ENCODE results near the gene YJEFN3.

YJEFN3 gene

GRCh38 chr19:19495614-19496603 is 32.8 kb upstream of the YJEFN3 start:
- in situ Hi-C loops (cut with MboI; ENCODE audit: low sequenced_read_pairs) = loop anchor here (10.0 kb wide), 1 partner anchor 131 kb away; no protein-coding TSS in a partner anchor

GRCh38 chr19:19498255-19498991 is 30.3 kb upstream of the YJEFN3 start:
- in situ Hi-C loops (cut with MboI; ENCODE audit: low sequenced_read_pairs) = loop anchor here (10.0 kb wide), 1 partner anchor 134 kb away; no protein-coding TSS in a partner anchor

- in situ Hi-C loops (cut with MboI; ENCODE audit: low sequenced_read_pairs) = loop anchor here (10.0 kb wide), 1 partner anchor 135 kb away; no protein-coding TSS in a partner anchor
Measured at GRCh38 chr19:19499272-19499995, 29.3 kb upstream of the YJEFN3 start.

DNA sequence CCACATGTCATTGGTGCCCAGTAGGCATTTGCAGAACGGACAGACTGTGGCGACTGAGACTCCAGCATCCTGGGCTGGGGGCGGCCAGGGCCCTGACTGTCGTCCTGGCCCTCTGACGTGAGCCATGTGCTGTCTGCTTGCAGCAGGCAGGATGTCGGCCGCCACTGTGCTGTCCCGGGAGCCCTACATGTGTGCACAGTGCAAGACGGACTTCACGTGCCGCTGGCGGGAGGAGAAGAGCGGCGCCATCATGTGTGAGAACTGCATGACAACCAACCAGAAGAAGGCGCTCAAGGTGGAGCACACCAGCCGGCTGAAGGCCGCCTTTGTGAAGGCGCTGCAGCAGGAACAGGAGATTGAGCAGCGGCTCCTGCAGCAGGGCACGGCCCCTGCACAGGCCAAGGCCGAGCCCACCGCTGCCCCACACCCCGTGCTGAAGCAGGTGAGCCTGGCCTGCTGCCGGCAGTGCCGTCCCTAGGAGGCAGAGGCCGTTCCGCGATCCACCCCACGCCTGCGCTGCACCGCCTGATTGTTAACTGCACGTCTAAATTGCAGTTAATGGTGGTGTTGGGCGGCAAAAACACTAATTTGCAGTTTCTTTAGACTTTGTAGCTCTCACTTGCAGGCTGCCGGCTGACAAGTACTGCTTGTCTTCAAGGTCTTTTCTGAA is 27.6 kb upstream of the YJEFN3 start:
- in situ Hi-C loops (cut with MboI; ENCODE audit: low sequenced_read_pairs) = no loop called here

DNA sequence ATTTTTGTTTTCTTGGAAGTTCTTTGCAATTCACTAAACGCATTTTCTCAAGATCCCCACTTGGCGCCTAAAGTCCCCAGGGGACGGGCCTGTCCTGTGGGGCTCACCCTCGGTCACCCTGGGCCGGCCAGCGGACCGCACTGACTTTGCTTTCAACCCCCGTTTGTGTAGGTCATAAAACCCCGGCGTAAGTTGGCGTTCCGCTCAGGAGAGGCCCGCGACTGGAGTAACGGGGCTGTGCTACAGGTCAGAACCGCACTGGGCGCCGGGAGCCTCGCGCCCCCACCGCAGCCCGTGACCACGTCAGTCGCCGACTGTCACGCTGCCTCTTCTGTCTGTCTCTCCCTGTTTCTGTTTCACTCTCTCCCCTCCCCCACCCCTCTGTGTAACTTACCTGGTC is 26.9 kb upstream of the YJEFN3 start:
- in situ Hi-C loops (cut with MboI; ENCODE audit: low sequenced_read_pairs) = no loop called here

GRCh38 chr19:19502281-19502680 is 26.4 kb upstream of the YJEFN3 start:
- in situ Hi-C loops (cut with MboI; ENCODE audit: low sequenced_read_pairs) = no loop called here

GRCh38 chr19:19502808-19503602 is 25.7 kb upstream of the YJEFN3 start:
- in situ Hi-C loops (cut with MboI; ENCODE audit: low sequenced_read_pairs) = no loop called here

DNA sequence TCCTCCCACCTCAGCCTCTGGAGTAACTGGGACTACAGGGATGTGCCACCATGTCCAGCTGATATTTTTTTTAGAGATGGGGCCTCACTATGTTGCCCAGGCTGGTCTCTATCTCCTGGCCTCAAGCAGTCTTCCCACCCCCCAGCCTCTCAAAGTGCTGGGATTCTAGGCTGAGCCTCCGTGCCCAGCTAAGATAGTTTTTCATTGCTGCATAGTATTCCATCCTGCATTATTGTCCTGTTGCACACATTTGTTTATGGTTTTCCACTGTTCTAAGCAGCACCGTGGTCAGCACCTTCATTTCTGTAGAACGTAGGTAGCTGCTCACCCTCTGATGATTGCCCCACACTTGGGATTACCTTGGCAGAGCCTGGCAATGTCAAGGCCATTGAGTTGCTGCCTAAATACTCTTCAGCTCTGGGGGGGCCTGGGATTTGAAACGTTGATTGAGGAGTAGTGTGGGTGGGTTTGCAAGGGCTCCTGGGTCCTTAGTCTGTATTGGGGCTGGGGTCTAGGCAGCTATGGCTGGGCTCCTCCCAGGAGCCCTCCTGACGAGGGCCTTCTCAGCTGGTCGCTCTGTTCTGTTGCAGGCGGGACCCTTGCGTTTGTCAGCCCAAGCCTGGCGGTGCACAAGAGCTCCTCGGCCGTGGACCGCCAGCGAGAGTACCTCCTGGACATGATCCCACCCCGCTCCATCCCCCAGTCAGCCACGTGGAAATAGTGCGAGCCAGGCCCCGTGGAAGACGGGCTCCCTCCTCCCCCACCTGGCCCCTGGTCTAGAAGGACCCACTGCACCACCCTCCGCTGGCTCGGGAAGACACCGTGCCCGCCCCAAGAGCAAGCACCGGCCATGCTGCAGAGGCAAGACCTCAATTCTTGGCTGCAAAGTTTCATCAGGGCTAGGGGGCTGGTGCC is 23.7 kb upstream of the YJEFN3 start:
- in situ Hi-C loops (cut with MboI; ENCODE audit: low sequenced_read_pairs) = no loop called here

DNA sequence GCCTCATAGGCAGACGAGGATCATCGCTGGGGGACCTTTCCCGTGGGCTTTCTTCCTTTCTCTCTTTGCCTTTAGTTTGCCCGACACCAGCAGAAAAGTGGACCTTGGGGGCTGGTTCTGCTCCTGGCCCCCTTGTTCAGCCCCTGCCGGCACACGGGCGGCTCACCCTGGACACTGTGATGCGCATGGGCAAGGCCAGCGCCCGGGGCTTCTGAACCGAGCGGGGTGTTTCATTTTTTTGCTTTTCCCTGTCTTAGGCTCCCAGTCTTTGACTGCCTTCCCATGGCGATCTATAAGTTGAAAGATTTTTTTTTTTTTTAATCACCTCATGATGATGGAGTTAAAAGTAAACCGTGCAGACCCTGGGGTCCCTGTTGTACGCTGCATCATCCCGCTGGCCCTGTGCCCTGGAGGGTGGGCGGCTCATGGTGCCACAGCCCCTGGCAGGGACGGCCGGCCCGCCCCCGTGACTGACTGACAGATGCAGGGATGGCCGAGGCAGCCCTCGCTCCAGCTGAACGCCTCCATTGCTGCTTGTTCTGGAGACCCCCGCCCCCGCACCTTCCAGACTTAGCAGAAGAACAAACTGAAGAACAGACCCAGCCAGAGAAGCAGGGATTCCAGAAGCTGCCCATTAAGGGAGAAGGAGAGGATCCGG is 22.9 kb upstream of the YJEFN3 start:
- in situ Hi-C loops (cut with MboI; ENCODE audit: low sequenced_read_pairs) = no loop called here

DNA sequence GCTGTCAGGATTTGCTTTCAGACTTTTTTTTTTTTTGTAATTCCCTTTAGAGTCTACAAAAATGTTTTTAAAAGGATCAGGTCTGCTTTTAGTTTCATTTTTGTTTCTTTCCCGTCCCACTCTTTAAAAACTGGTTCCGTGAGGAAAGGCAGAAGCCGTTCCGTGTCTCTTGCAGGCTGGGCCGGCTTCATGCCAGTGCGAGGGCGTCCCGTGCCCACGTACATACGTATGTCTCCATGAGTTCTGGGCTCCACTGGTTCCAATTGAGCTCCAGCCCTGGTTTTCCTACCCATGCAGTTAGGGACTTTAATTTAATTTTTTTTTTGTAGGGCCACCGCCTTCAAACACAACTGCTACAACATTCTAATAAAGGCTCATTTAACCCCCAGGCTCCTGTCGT is 22.1 kb upstream of the YJEFN3 start:
- in situ Hi-C loops (cut with MboI; ENCODE audit: low sequenced_read_pairs) = no loop called here

DNA sequence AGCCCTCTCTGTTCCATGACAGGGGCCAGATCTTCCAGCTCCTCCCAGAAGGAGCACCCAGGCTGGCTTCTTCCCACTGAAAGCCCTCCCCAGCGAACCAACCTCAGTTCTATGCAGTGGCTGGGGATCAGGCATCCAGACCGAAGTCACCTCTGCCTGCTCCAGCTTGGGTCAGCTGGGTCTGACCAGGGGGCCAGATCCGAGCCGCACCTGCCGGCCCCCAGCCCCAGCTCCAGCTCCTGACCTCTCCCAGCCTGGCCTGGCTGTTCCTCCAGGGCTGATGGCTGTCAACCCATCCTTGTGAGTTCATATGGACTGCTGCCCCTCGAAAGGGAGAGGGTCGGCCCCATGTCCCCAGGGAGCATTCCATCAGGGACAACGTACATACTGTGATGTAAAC is 21.4 kb upstream of the YJEFN3 start:
- in situ Hi-C loops (cut with MboI; ENCODE audit: low sequenced_read_pairs) = no loop called here

DNA sequence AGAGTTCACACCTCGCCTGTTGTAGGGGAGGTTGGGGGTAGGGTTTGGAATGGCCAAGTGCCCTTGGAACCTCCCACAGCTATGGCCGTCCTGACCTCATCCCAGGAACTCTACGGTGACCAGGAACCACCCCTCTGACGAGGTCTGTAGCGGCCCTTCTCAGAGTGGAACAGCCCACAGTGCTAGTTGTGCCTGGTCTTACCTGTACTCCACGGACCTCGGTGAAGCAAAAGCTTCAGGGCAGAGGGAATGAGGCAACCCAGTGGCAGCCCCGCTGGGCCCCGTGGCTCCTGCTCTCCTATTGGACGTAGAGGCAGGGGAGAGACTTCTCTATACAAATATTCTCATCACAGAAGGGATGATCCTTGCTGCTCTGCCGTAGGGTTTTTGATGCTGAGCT is 20.5 kb upstream of the YJEFN3 start:
- in situ Hi-C loops (cut with MboI; ENCODE audit: low sequenced_read_pairs) = no loop called here

- in situ Hi-C loops (cut with MboI; ENCODE audit: low sequenced_read_pairs) = no loop called here
Measured at GRCh38 chr19:19510432-19510831, 18.3 kb upstream of the YJEFN3 start.

DNA sequence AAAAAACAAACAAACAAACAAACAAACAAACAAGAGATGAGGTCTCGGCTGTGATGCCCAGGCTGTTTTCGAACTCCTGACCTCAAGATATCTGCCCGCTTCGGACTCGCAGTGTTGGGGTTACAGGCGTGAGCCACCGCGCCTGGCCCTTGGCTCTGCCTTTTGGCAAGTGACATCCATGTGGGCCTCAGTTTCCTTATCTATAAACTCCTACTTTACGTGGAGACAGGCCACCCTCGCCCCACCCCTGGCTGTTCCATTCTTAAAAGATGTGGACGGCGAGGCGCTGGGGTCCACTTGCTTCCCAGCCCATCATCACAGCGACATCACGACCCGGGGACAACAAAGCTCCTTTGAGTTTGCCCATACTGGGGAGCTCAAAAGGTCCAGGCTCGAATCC is 15.0 kb upstream of the YJEFN3 start:
- in situ Hi-C loops (cut with MboI; ENCODE audit: low sequenced_read_pairs) = no loop called here

DNA sequence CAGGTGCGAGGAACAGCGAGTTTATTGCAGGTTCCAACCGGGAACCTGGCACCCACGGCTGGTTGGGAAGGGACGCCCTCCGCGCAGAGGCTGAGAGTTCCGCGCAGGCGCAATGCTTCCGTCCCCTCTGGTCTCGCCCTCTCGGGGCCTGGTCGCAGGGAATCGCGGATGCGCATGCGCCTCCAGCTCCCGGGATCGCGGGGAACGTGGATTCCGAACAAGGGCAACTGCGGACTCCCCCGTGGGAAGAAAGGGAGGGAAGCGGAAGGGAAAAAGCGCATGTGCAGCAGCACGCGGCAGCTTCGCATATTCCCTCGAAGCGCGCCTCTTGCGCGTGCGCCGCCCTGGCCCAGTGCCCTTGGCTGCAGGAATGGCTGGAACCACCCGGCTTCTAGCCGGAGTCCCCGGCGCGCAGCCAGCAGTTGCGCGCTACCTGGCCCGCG is 14.5 kb upstream of the YJEFN3 start:
- in situ Hi-C loops (cut with MboI; ENCODE audit: low sequenced_read_pairs) = no loop called here

GRCh38 chr19:19514881-19515641 is 13.7 kb upstream of the YJEFN3 start, which contains the start of gene TSSK6:
Gene TSSK6 (minus strand): TSS chr19:19515548. CDS start chr19:19515427, 121 bp downstream.
- in situ Hi-C loops (cut with MboI; ENCODE audit: low sequenced_read_pairs) = no loop called here

Measured in HL-60/S4 treated with phorbol 12-myristate 13-acetate at 8.2 ng/mL for 4 days and 3 days (cell line).